ENCODE results near the gene OPCML. TPM values are rescaled to one million over a fixed set of nuclear protein-coding genes. Genes with fewer than 3 reads are reported as not detected.
A peak's percentile ranks its signal among the peaks of the same experiment; 100 is the strongest.

The OPCML gene
- total RNA-seq, 4 donors from 2014 or later = 0.06 to 0.83 (median 0.24) TPM

- Histone ChIP-seq H3K27me3 (no peaks in the 10 kb centered on the region), H3K4me1 (no peaks in the 10 kb centered on the region), H3K27ac (replicated peaks in 1 of 4) (no peak overlapping the region), H3K36me3 (no peaks in the 10 kb centered on the region), H3K4me3 (no peak overlapping the region), H3K9me3 (no peaks in the 10 kb centered on the region)
- TF ChIP-seq, protein P1, sequence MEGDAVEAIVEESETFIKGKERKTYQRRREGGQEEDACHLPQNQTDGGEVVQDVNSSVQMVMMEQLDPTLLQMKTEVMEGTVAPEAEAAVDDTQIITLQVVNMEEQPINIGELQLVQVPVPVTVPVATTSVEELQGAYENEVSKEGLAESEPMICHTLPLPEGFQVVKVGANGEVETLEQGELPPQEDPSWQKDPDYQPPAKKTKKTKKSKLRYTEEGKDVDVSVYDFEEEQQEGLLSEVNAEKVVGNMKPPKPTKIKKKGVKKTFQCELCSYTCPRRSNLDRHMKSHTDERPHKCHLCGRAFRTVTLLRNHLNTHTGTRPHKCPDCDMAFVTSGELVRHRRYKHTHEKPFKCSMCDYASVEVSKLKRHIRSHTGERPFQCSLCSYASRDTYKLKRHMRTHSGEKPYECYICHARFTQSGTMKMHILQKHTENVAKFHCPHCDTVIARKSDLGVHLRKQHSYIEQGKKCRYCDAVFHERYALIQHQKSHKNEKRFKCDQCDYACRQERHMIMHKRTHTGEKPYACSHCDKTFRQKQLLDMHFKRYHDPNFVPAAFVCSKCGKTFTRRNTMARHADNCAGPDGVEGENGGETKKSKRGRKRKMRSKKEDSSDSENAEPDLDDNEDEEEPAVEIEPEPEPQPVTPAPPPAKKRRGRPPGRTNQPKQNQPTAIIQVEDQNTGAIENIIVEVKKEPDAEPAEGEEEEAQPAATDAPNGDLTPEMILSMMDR (IDR thresholded peaks at IDR 0.05) = no peak
- TF ChIP-seq EP300 (IDR thresholded peaks at IDR 0.05) = no peak
- no peak for TF ChIP-seq POLR2AphosphoS5 (IDR thresholded peaks at IDR 0.05)
- no peak for TF ChIP-seq POLR2A (IDR thresholded peaks at IDR 0.05; ENCODE audit: low read depth)
- intact Hi-C loops (cut with DNase I) = no loop called here
- no peak for DNase-seq (ENCODE audit: extremely low spot score)
Observed at GRCh38 chr11:132496341-132496740, 1036.0 kb downstream of the OPCML start.

- H3K27me3 ChIP-seq = no peaks in the 10 kb centered on the region
- no peak for TF ChIP-seq POLR2A (IDR thresholded peaks at IDR 0.05; ENCODE audit: low read depth)
- TF ChIP-seq EP300 (IDR thresholded peaks at IDR 0.05) = no peak
- TF ChIP-seq, protein P1 (IDR thresholded peaks at IDR 0.05) = no peak
- no peak for TF ChIP-seq POLR2AphosphoS5 (IDR thresholded peaks at IDR 0.05)
- H3K4me3 ChIP-seq = no peak overlapping the region
- no peaks in the 10 kb centered on the region for H3K36me3 ChIP-seq
- peak; percentile 89 for DNase-seq (ENCODE audit: extremely low spot score)
- no peak overlapping the region for H3K27ac ChIP-seq (replicated peaks in 1 of 4)
- no peaks in the 10 kb centered on the region for H3K4me1 ChIP-seq
- 67% methylated on average over 4 of the region's 4 CpGs for WGBS
- H3K9me3 ChIP-seq = no peaks in the 10 kb centered on the region
- intact Hi-C loops (cut with DNase I) = no loop called here
Observed at GRCh38 chr11:132493801-132494200, 1038.5 kb downstream of the OPCML start.

DNA sequence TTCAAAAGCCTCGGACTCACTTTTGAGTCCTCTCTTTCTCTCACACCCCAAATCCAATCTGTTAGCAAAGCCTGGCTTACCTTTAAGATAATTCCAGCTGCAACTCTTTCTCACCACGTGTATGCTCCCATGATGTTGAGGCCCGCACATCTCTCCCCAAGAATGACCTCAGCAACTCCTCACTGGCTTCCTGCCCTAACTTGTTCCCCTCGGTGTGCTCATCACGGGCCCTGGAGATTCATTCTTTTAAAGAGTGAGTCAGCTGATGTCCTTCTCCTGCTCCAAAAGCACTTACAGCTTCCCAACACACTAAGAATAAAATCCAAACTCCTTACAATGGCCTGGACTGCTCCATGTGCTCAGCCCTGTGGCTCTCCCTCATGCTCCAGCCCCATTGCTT, 1041.3 kb downstream of the OPCML start:
- TF ChIP-seq, protein P1 (IDR thresholded peaks at IDR 0.05) = no peak
- TF ChIP-seq POLR2AphosphoS5 (IDR thresholded peaks at IDR 0.05) (no peak), EP300 (IDR thresholded peaks at IDR 0.05) (no peak), POLR2A (IDR thresholded peaks at IDR 0.05; ENCODE audit: low read depth) (no peak)
- H3K4me1 ChIP-seq = no peaks in the 10 kb centered on the region
- no peaks in the 10 kb centered on the region for H3K27me3 ChIP-seq

DNA sequence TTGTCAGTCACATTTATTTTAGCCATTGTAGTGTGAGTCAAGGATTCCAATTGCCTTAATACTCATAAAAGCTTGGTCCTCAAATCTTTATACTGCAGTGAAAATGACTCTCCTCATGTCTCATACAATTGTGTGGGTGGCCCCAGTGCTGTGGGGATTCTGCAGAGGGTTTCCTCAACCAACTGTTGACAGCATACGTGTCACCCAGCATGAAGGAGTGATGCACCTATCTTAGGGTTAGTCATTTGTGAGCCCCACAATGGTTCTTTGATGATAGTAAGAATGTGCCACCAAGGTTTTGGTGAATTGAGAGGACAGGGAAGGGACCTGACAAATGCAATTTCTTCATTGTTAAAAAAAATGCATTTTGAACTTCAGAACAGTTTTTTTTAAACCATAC, 1046.2 kb downstream of the OPCML start:
- intact Hi-C loops (cut with DNase I) = no loop called here
- H3K4me3 ChIP-seq = no peak overlapping the region
- no peaks in the 10 kb centered on the region for H3K36me3 ChIP-seq
- no peak for TF ChIP-seq POLR2A (IDR thresholded peaks at IDR 0.05; ENCODE audit: low read depth)
- no peak for TF ChIP-seq POLR2AphosphoS5 (IDR thresholded peaks at IDR 0.05)
- no peak for TF ChIP-seq EP300 (IDR thresholded peaks at IDR 0.05)
- TF ChIP-seq, protein P1 (IDR thresholded peaks at IDR 0.05) = no peak
- H3K27me3 ChIP-seq = no peaks in the 10 kb centered on the region
- H3K9me3 ChIP-seq = peaks cover 0 to 8% (median 0%) of the 10 kb centered on the region in 4 donors
- peak; percentile 3 for DNase-seq (ENCODE audit: extremely low spot score)
- no peaks in the 10 kb centered on the region for H3K4me1 ChIP-seq
- H3K27ac ChIP-seq (replicated peaks in 1 of 4) = no peak overlapping the region
- WGBS = 73% methylated on average over 1 of the region's 1 CpG

More for the DNA sequence above, 1041.3 kb downstream of the OPCML start:
- no peak overlapping the region for H3K27ac ChIP-seq (replicated peaks in 1 of 4)
- WGBS = 47% methylated on average over 5 of the region's 5 CpGs
- no peaks in the 10 kb centered on the region for H3K36me3 ChIP-seq
- no peak overlapping the region for H3K4me3 ChIP-seq
- H3K9me3 ChIP-seq = peaks cover 0 to 5% (median 0%) of the 10 kb centered on the region in 4 donors
- intact Hi-C loops (cut with DNase I) = no loop called here
- peak; percentile 86 for DNase-seq (ENCODE audit: extremely low spot score)

- no peaks in the 10 kb centered on the region for H3K36me3 ChIP-seq
- peaks cover 0 to 27% (median 17%) of the 10 kb centered on the region in 4 donors for H3K4me1 ChIP-seq
- no peak overlapping the region for H3K27ac ChIP-seq (replicated peaks in 1 of 4)
- no peaks in the 10 kb centered on the region for H3K9me3 ChIP-seq
- DNase-seq (ENCODE audit: extremely low spot score) = no peak
- TF ChIP-seq POLR2AphosphoS5 (IDR thresholded peaks at IDR 0.05) (no peak), POLR2A (IDR thresholded peaks at IDR 0.05; ENCODE audit: low read depth) (no peak), EP300 (IDR thresholded peaks at IDR 0.05) (no peak)
- TF ChIP-seq, protein P1 (IDR thresholded peaks at IDR 0.05) = no peak
- no peak overlapping the region for H3K4me3 ChIP-seq
- H3K27me3 ChIP-seq = no peaks in the 10 kb centered on the region
- 74% methylated on average over 2 of the region's 2 CpGs for WGBS
- intact Hi-C loops (cut with DNase I) = no loop called here
Observed at GRCh38 chr11:132475026-132475425, 1057.3 kb downstream of the OPCML start.

Measured in esophagus muscularis mucosa (tissue), 4 donors.